CD8-positive, alpha-beta memory T cell (primary cell): Measurements from ENCODE around the gene XIRP1. TPM values are rescaled to one million over a fixed set of nuclear protein-coding genes. Genes with fewer than 3 reads are reported as not detected.
A peak's percentile ranks its signal among the peaks of the same experiment; 100 is the strongest.

Experiments
- CTCF ChIA-PET: fragments of 350-600 bp; sonication (Branson Sonifier 250); formaldehyde crosslinking; loops from one replicate; lab custom pipeline; 2021; ENCODE audit warnings: antibody characterized with exemption; lab: Charles Lee
- POLR2A ChIA-PET: fragments of 350-600 bp; sonication (Branson Sonifier 250); formaldehyde crosslinking; loops from one replicate; lab custom pipeline; 2021; ENCODE audit warnings: antibody characterized with exemption; lab: Charles Lee
- DNase-seq, 5 donors: peaks; one replicate each; pipeline versions ENCODE4 v3.0.0 to v3.0.0-alpha.2; 2020 to 2022; ENCODE audit warnings: mixed read lengths in 1 of 5
- H3K27ac ChIP-seq: one replicate; pipeline ENCODE4 v1.7.0; 2013; ENCODE audit warnings: low read depth, mild to moderate bottlenecking, low read length, moderate library complexity
- H3K27me3 ChIP-seq: 2 replicates; pipeline ENCODE4 v1.7.0; 2013; ENCODE audit warnings: low read length, mild to moderate bottlenecking; ENCODE audit not compliant: insufficient read depth, poor library complexity, severe bottlenecking
- H3K36me3 ChIP-seq: 2 replicates; pipeline ENCODE4 v1.7.0; 2013; ENCODE audit warnings: mild to moderate bottlenecking, low read length, moderate library complexity; ENCODE audit not compliant: insufficient read depth
- H3K4me1 ChIP-seq: 2 replicates; pipeline ENCODE4 v1.7.0; 2013; ENCODE audit warnings: mild to moderate bottlenecking, low read length, moderate library complexity; ENCODE audit not compliant: insufficient read depth
- H3K4me3 ChIP-seq: 2 replicates; pipeline ENCODE4 v1.7.0; 2013; ENCODE audit warnings: mild to moderate bottlenecking, low read length
- H3K9me3 ChIP-seq: 2 replicates; pipeline ENCODE4 v1.7.0; 2013; ENCODE audit warnings: mild to moderate bottlenecking, low read length
- H3K27ac Mint-ChIP-seq, 8 donors: one replicate each; pipeline ENCODE4 v1.8.0; 2020 to 2021; ENCODE audit warnings: mixed read lengths in 8 of 8, mild to moderate bottlenecking in 6 of 8, inconsistent platforms in 3 of 8, moderate library complexity in 3 of 8
- H3K27me3 Mint-ChIP-seq, 2 donors: one replicate each; pipeline ENCODE4 v1.8.0; 2020 to 2021; ENCODE audit warnings: mixed read lengths in 2 of 2, mild to moderate bottlenecking in 1 of 2, moderate library complexity in 1 of 2
- H3K36me3 Mint-ChIP-seq, 3 donors: one replicate each; pipeline ENCODE4 v1.8.0; 2020 to 2021; ENCODE audit warnings: mixed read lengths in 3 of 3, inconsistent platforms in 1 of 3, mild to moderate bottlenecking in 1 of 3
- H3K4me1 Mint-ChIP-seq, 3 donors: one replicate each; pipeline ENCODE4 v1.8.0; 2020 to 2021; ENCODE audit warnings: mixed read lengths in 3 of 3, inconsistent platforms in 1 of 3, mild to moderate bottlenecking in 1 of 3
- H3K4me3 Mint-ChIP-seq, 7 donors: one replicate each; pipeline ENCODE4 v1.8.0; 2020 to 2021; ENCODE audit warnings: mixed read lengths in 7 of 7, mild to moderate bottlenecking in 6 of 7, moderate library complexity in 4 of 7, inconsistent platforms in 2 of 7
- H3K9me3 Mint-ChIP-seq, 5 donors: one replicate each; pipeline ENCODE4 v1.8.0; 2020 to 2022; ENCODE audit warnings: mixed read lengths in 5 of 5, mild to moderate bottlenecking in 3 of 5, moderate library complexity in 2 of 5, inconsistent platforms in 1 of 5
- polyA plus RNA-seq: library from polyadenylated mRNA; unstranded; fragments of 300-500 nt; fragmentation: Illumina TruSeq; gene quantifications from one replicate; pipeline ENCODE4 v1.2.3, GENCODE V29; 2021
- total RNA-seq, 2 experiments: library from RNA; stranded (reverse); gene quantifications; one replicate each; pipeline ENCODE4 v1.2.3, GENCODE V29; 2021

XIRP1 gene
- total and polyA plus RNA-seq, 3 experiments from 2014 or later = 4.1 to 5.3 TPM; not detected in 1

DNA sequence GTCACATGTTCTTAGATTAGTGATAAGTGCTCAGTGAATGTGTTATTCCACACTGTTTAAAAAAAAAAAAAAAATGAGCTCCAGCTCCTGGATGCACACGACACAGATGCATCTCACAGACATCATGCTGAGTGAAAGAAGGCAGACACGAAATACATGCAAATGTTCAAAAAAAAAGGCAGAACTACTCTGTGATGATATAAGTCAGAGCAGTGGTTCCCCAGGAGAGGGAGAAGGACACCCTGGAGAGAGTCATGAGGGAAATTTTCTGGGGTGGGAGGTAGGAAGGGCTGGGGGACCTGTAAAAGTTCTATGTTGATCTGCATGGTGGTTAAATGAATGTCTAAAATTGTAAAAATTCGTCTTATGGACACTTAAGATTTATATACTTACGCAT, 43.3 kb downstream of the XIRP1 start:
- peak overlapping the region; percentile 84 to 100 (median 100) for H3K27ac Mint-ChIP-seq
- peaks cover 6 to 68% (median 9%) of the 10 kb centered on the region in 3 donors for H3K36me3 Mint-ChIP-seq
- ChIA-PET CTCF (interaction anchor here (1.5 to 2.0 kb wide), 4 partner anchors 43 to 143 kb away, joined by 3 to 8 read pairs (median 4); no protein-coding TSS in a partner anchor), POLR2A (no interaction called here)
- no peak overlapping the region for H3K4me3 ChIP-seq
- H3K4me1 Mint-ChIP-seq = peaks cover 69 to 74% (median 72%) of the 10 kb centered on the region in 3 donors
- peak overlapping the region; percentile 60 for H3K27ac ChIP-seq
- peaks cover 0 to 3% (median 0%) of the 10 kb centered on the region in 5 donors for H3K9me3 Mint-ChIP-seq
- peaks cover 65% of the 10 kb centered on the region for H3K4me1 ChIP-seq
- H3K27me3 Mint-ChIP-seq = peaks cover 0 to 18% of the 10 kb centered on the region in 2 donors
- no peaks in the 10 kb centered on the region for H3K9me3 ChIP-seq
- peaks cover 18% of the 10 kb centered on the region for H3K36me3 ChIP-seq
- no peak for DNase-seq
- no peaks in the 10 kb centered on the region for H3K27me3 ChIP-seq
- H3K4me3 Mint-ChIP-seq = peak overlapping the region in 6 of 7 donors; percentile 80 to 99 (median 92)

DNA sequence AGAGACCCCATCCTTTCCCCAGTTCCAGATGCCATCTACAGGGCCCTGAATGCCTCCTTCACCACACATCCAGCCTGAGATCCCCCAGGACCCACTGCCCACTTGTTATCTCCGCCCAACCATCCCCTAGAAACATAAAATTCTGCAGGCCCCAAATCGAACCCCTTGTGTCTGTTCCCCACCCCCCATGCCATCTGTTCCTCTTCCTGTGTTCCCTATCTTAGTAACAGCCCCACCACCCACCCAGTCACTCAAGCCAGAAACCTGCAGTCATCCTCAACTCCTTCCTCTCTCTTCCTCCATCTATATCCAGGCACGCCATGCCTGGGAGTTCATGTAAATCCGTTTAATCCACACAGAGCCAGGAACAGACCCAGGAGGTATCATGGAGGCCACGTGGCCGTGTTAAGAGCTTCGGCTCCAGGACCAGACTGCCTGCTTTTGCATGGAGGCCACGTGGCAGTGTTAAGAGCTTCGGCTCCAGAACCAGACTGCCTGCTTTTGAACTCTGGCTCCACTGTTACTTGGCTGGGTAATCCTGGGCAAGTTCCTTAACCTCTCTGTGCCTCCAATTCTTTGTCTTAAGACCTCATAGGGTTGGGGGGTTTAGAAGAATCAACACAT, 43.8 kb downstream of the XIRP1 start:
- Histone ChIP-seq H3K9me3 (no peaks in the 10 kb centered on the region), H3K27me3 (no peaks in the 10 kb centered on the region), H3K36me3 (peaks cover 19% of the 10 kb centered on the region), H3K4me1 (peaks cover 62% of the 10 kb centered on the region), H3K27ac (peak overlapping the region; percentile 60), H3K4me3 (peak overlapping the region; percentile 61)
- no peak for DNase-seq
- Mint-ChIP-seq H3K9me3 (peaks cover 0 to 3% (median 0%) of the 10 kb centered on the region in 5 donors), H3K27ac (peak overlapping the region; percentile 88 to 100 (median 99)), H3K4me1 (peaks cover 69 to 74% (median 72%) of the 10 kb centered on the region in 3 donors), H3K36me3 (peaks cover 7 to 73% (median 10%) of the 10 kb centered on the region in 3 donors), H3K4me3 (peak overlapping the region; percentile 75 to 99 (median 86)), H3K27me3 (peaks cover 0 to 18% of the 10 kb centered on the region in 2 donors)
- CTCF ChIA-PET = interaction anchor here (1.3 to 1.6 kb wide), 5 partner anchors 43 to 143 kb away, joined by 3 to 4 read pairs (median 3); no protein-coding TSS in a partner anchor
- POLR2A ChIA-PET = no interaction called here

GRCh38 chr3:39147711-39148434, 44.5 kb downstream of the XIRP1 start:
- ChIA-PET POLR2A (no interaction called here), CTCF (interaction anchor here (1.1 to 1.5 kb wide), 4 partner anchors 40 to 144 kb away, joined by 3 to 4 read pairs (median 3); no protein-coding TSS in a partner anchor)
- H3K27me3 Mint-ChIP-seq = peaks cover 0 to 18% of the 10 kb centered on the region in 2 donors
- peak overlapping the region; percentile 61 for H3K4me3 ChIP-seq
- H3K9me3 ChIP-seq = no peaks in the 10 kb centered on the region
- H3K4me1 ChIP-seq = peaks cover 62% of the 10 kb centered on the region
- peak in 2 of 5 donors; percentile 41 to 67 for DNase-seq
- H3K4me1 Mint-ChIP-seq = peaks cover 69 to 75% (median 73%) of the 10 kb centered on the region in 3 donors
- H3K27me3 ChIP-seq = no peaks in the 10 kb centered on the region
- peaks cover 0 to 3% (median 0%) of the 10 kb centered on the region in 5 donors for H3K9me3 Mint-ChIP-seq
- peaks cover 26% of the 10 kb centered on the region for H3K36me3 ChIP-seq
- peaks cover 9 to 80% (median 13%) of the 10 kb centered on the region in 3 donors for H3K36me3 Mint-ChIP-seq
- peak overlapping the region; percentile 88 to 100 (median 99) for H3K27ac Mint-ChIP-seq
- peak overlapping the region; percentile 60 for H3K27ac ChIP-seq
- H3K4me3 Mint-ChIP-seq = peak overlapping the region; percentile 75 to 99 (median 86)

DNA sequence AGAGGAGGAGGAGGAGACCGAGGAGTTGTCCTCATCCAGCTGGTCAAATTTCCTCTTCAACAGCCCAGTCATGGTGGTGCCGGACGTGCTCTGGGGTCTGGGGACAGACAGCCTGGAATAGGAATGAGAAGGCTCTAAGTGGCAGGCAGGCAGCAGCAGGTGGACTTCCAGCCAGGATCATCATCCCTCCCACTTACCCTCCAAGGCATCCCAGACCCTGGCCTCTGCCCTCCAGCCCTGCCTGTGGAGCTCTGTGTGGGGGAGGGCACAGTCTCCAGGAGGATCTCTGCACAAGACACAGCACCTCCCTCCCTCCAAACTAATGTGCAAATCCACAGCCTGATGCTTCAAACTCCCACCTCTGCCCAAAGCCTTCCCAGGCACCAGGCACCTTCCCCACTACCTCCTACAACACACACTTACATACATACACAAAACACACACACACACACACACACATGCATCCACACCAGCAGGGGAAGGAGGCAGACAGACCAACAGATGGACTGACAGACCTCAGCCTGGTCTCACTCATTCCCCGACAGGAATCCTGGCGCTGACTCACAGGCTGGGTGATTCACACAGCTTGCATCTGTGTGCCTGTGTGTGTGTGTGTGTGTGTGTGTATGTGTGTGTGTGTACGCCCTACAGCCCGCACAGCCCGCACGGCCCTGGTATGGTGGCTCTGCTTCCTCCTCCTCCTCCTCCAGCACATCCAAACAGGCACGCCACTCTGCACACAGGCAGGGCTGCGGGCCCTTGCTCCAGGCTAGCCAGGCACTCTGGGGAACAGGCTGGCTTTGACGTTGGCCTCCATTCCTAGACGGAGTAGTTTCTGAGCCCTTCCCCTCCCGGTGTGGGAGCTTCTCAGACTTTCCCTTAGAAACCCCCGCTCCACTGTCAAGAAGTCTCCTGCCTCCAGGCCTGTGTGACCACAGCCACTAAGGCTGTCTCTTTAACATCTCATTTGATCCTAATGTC, 45.5 kb downstream of the XIRP1 start:
- peak in 2 of 5 donors; percentile 35 to 77 for DNase-seq
- no peaks in the 10 kb centered on the region for H3K27me3 ChIP-seq
- POLR2A ChIA-PET = interaction anchor here (0.5 to 0.6 kb wide), 2 partner anchors 258 to 1038 kb away, joined by 3 read pairs; no protein-coding TSS in a partner anchor
- H3K27ac Mint-ChIP-seq = peak overlapping the region; percentile 92 to 100 (median 99)
- H3K9me3 Mint-ChIP-seq = peaks cover 0 to 3% (median 0%) of the 10 kb centered on the region in 5 donors
- CTCF ChIA-PET = interaction anchor here (1.1 to 2.0 kb wide), 5 partner anchors 41 to 145 kb away, joined by 3 to 6 read pairs (median 3); no protein-coding TSS in a partner anchor
- H3K27ac ChIP-seq = peak overlapping the region; percentile 60
- peaks cover 56% of the 10 kb centered on the region for H3K4me1 ChIP-seq
- peaks cover 29% of the 10 kb centered on the region for H3K36me3 ChIP-seq
- H3K4me1 Mint-ChIP-seq = peaks cover 65 to 72% (median 69%) of the 10 kb centered on the region in 3 donors
- peaks cover 9 to 80% (median 13%) of the 10 kb centered on the region in 3 donors for H3K36me3 Mint-ChIP-seq
- peak overlapping the region; percentile 61 for H3K4me3 ChIP-seq
- H3K4me3 Mint-ChIP-seq = peak overlapping the region; percentile 75 to 99 (median 86)
- H3K9me3 ChIP-seq = no peaks in the 10 kb centered on the region
- peaks cover 0 to 11% of the 10 kb centered on the region in 2 donors for H3K27me3 Mint-ChIP-seq

- H3K27ac Mint-ChIP-seq = peak overlapping the region in 7 of 8 donors; percentile 3 to 100 (median 81)
- no peak overlapping the region for H3K4me3 ChIP-seq
- no peaks in the 10 kb centered on the region for H3K9me3 ChIP-seq
- H3K4me3 Mint-ChIP-seq = peak overlapping the region in 6 of 7 donors; percentile 25 to 99 (median 44)
- peaks cover 0 to 3% (median 0%) of the 10 kb centered on the region in 5 donors for H3K9me3 Mint-ChIP-seq
- CTCF ChIA-PET = interaction anchor here (1.0 to 2.0 kb wide), 3 partner anchors 49 to 146 kb away, joined by 3 to 6 read pairs (median 6); no protein-coding TSS in a partner anchor
- H3K4me1 Mint-ChIP-seq = peaks cover 60 to 68% (median 62%) of the 10 kb centered on the region in 3 donors
- H3K36me3 Mint-ChIP-seq = peaks cover 9 to 85% (median 13%) of the 10 kb centered on the region in 3 donors
- H3K27me3 ChIP-seq = no peaks in the 10 kb centered on the region
- H3K27ac ChIP-seq = no peak overlapping the region
- POLR2A ChIA-PET = no interaction called here
- H3K27me3 Mint-ChIP-seq = peaks cover 0 to 10% of the 10 kb centered on the region in 2 donors
- peaks cover 29% of the 10 kb centered on the region for H3K36me3 ChIP-seq
- DNase-seq = no peak
- H3K4me1 ChIP-seq = peaks cover 48% of the 10 kb centered on the region
Measured at GRCh38 chr3:39146083-39146501, 46.3 kb downstream of the XIRP1 start.

- Histone ChIP-seq H3K4me3 (no peak overlapping the region), H3K27me3 (no peaks in the 10 kb centered on the region), H3K4me1 (peaks cover 36% of the 10 kb centered on the region), H3K9me3 (no peaks in the 10 kb centered on the region), H3K27ac (no peak overlapping the region), H3K36me3 (peaks cover 29% of the 10 kb centered on the region)
- Mint-ChIP-seq H3K4me1 (peaks cover 48 to 56% (median 50%) of the 10 kb centered on the region in 3 donors), H3K4me3 (peak overlapping the region in 3 of 7 donors; percentile 34 to 64 (median 44)), H3K36me3 (peaks cover 9 to 87% (median 13%) of the 10 kb centered on the region in 3 donors), H3K9me3 (peaks cover 0 to 3% (median 0%) of the 10 kb centered on the region in 5 donors), H3K27me3 (peaks cover 0 to 10% of the 10 kb centered on the region in 2 donors), H3K27ac (peak overlapping the region in 6 of 8 donors; percentile 7 to 99 (median 66))
- ChIA-PET POLR2A (interaction anchor here (0.6 kb wide), 1 partner anchor 272 kb away, joined by 3 read pairs; no protein-coding TSS in a partner anchor), CTCF (interaction anchor here (1.0 to 2.0 kb wide), 3 partner anchors 14 to 143 kb away, joined by 3 to 6 read pairs (median 5); no protein-coding TSS in a partner anchor)
- no peak for DNase-seq
Measured at GRCh38 chr3:39144748-39145380, 47.5 kb downstream of the XIRP1 start.
